ENCODE results near the gene MSRB1.

MSRB1 gene

DNA sequence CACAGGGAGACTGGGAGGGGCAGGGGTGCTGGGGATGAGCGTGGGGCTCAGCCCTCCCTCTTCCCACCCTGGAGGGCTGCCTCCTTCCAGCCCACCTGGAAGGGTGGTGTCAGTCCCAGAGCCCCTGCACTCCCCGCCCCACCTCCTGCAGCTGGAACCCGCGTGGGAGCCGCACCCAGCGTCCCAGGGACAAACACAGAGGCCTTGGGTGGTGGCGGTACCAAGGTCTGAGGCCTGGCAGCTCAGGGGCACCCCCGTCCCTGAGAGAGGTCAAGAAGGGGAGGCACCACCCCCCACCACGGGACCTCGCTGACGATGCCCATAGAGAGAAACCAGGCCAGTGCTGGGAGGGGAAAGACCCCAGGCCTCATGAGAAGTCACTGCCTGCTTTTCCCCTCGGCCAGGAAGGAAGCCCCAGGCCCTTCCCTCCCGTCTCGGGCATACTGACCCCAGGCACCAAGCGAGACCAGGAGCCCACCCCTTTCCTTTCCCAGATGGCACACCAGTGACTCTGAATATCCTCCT, 28.9 kb downstream of the MSRB1 start:
- Histone ChIP-seq H3K4me3 (ENCODE audit: insufficient read depth, low read length, poor library complexity, severe bottlenecking) (no peak overlapping the region), H3K9me3 (ENCODE audit: insufficient read depth, low read length) (no peaks in the 10 kb centered on the region), H2AFZ (ENCODE audit: low read depth, low read length, severe bottlenecking) (no peak overlapping the region), H3K9me2 (replicated peaks; ENCODE audit: insufficient read depth, low read length) (no peaks in the 10 kb centered on the region), H3K9ac (ENCODE audit: low read length) (no peak overlapping the region), H3K79me2 (ENCODE audit: insufficient read depth, low read length) (no peaks in the 10 kb centered on the region), H3F3A (ENCODE audit: insufficient read depth) (no peaks in the 10 kb centered on the region), H3K36me3 (ENCODE audit: low read length) (no peaks in the 10 kb centered on the region), H3K27ac (ENCODE audit: low read depth, low read length) (no peak overlapping the region), H3K4me2 (ENCODE audit: low read depth, low read length, poor library complexity, severe bottlenecking) (no peak overlapping the region), H4K20me1 (ENCODE audit: low read depth, low read length) (no peaks in the 10 kb centered on the region), H3K27me3 (ENCODE audit: low read length) (no peaks in the 10 kb centered on the region)
- TF ChIP-seq EZH2phosphoT487 (conservative IDR thresholded peaks at IDR 0.05; ENCODE audit: low read length) (no peak), CTCF (IDR thresholded peaks at IDR 0.05; ENCODE audit: insufficient read depth, low read length, poor library complexity, severe bottlenecking) (no peak)

DNA sequence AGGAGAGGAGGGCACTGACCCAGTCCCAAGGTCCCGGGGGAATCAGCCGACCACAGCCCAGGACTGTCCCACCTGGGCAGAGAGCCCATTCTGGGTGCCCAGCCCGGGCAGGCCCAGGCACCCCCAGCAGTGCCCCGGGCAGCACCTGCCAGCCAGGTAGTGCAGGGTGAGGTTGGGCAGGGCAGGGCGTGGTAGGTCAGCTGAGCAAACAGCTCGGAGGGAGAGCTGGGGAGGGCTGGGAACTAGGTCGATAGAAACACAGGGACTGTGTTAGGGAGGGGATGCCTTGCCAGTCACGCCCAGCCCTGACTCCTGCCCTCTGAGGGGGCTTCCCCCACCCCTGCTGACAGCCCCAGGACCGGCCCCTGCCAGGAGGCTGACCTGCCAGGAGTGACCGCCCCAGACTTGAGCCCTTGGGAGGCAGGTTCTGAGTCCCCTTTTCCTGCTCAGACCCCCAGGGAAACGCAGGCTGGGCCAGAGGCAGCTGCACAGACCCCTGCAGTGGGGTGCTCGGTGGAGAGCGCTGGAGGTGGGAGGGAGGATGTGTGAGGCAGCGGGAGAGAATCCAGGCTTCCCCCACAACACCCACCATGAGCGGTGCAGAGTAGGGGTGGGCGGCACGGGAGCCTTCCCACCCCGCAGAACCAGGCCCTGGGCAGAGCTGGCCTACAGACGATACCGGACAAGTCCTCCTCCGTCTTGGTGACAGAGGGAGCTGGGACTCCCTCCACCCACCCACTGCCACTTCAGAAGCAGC, 29.5 kb downstream of the MSRB1 start:
- H3K4me2 ChIP-seq (ENCODE audit: low read depth, low read length, poor library complexity, severe bottlenecking) = no peak overlapping the region
- no peaks in the 10 kb centered on the region for H3K27me3 ChIP-seq (ENCODE audit: low read length)
- no peaks in the 10 kb centered on the region for H3K36me3 ChIP-seq (ENCODE audit: low read length)
- no peaks in the 10 kb centered on the region for H4K20me1 ChIP-seq (ENCODE audit: low read depth, low read length)
- no peaks in the 10 kb centered on the region for H3F3A ChIP-seq (ENCODE audit: insufficient read depth)
- H2AFZ ChIP-seq (ENCODE audit: low read depth, low read length, severe bottlenecking) = no peak overlapping the region
- no peaks in the 10 kb centered on the region for H3K79me2 ChIP-seq (ENCODE audit: insufficient read depth, low read length)
- no peak overlapping the region for H3K4me3 ChIP-seq (ENCODE audit: insufficient read depth, low read length, poor library complexity, severe bottlenecking)
- no peaks in the 10 kb centered on the region for H3K9me3 ChIP-seq (ENCODE audit: insufficient read depth, low read length)
- TF ChIP-seq CTCF (IDR thresholded peaks at IDR 0.05; ENCODE audit: insufficient read depth, low read length, poor library complexity, severe bottlenecking) = no peak
- TF ChIP-seq EZH2phosphoT487 (conservative IDR thresholded peaks at IDR 0.05; ENCODE audit: low read length) = no peak
- no peaks in the 10 kb centered on the region for H3K9me2 ChIP-seq (replicated peaks; ENCODE audit: insufficient read depth, low read length)
- H3K9ac ChIP-seq (ENCODE audit: low read length) = no peak overlapping the region
- no peak overlapping the region for H3K27ac ChIP-seq (ENCODE audit: low read depth, low read length)

- no peaks in the 10 kb centered on the region for H4K20me1 ChIP-seq (ENCODE audit: low read depth, low read length)
- no peaks in the 10 kb centered on the region for H3K9me3 ChIP-seq (ENCODE audit: insufficient read depth, low read length)
- H3K27me3 ChIP-seq (ENCODE audit: low read length) = no peaks in the 10 kb centered on the region
- H3K27ac ChIP-seq (ENCODE audit: low read depth, low read length) = no peak overlapping the region
- H3K79me2 ChIP-seq (ENCODE audit: insufficient read depth, low read length) = no peaks in the 10 kb centered on the region
- H3K9ac ChIP-seq (ENCODE audit: low read length) = no peak overlapping the region
- TF ChIP-seq EZH2phosphoT487 (conservative IDR thresholded peaks at IDR 0.05; ENCODE audit: low read length) = no peak
- TF ChIP-seq CTCF (IDR thresholded peaks at IDR 0.05; ENCODE audit: insufficient read depth, low read length, poor library complexity, severe bottlenecking) = no peak
- no peaks in the 10 kb centered on the region for H3K36me3 ChIP-seq (ENCODE audit: low read length)
- no peak overlapping the region for H3K4me3 ChIP-seq (ENCODE audit: insufficient read depth, low read length, poor library complexity, severe bottlenecking)
- no peaks in the 10 kb centered on the region for H3K9me2 ChIP-seq (replicated peaks; ENCODE audit: insufficient read depth, low read length)
- H3F3A ChIP-seq (ENCODE audit: insufficient read depth) = no peaks in the 10 kb centered on the region
- no peak overlapping the region for H2AFZ ChIP-seq (ENCODE audit: low read depth, low read length, severe bottlenecking)
- no peak overlapping the region for H3K4me2 ChIP-seq (ENCODE audit: low read depth, low read length, poor library complexity, severe bottlenecking)
Observed at GRCh38 chr16:1912215-1912543, 30.8 kb downstream of the MSRB1 start.
